Gastrocnemius medialis (tissue), 4 donors: ENCODE results near the gene GALNT14.

Experiments
- CTCF ChIP-seq, 5 experiments: fragments of 450-650 bp in 3 of 5; fragments of 200-600 bp in 2 of 5; sonication (generic) in 2 of 5; IDR thresholded peaks in 4 of 5; conservative IDR thresholded peaks in 1 of 5; 1 replicate in 4 of 5; 2 replicates in 1 of 5; pipeline ENCODE4 v1.5.1; 2016 to 2019; ENCODE audit warnings: antibody characterized with exemption in 5 of 5, mild to moderate bottlenecking in 3 of 5, moderate library complexity in 3 of 5
- POLR2A ChIP-seq, 2 donors: fragments of 450-650 bp; IDR thresholded peaks; one replicate each; pipeline ENCODE4 v1.6.1; 2017; ENCODE audit warnings: antibody characterized with exemption in 2 of 2, mild to moderate bottlenecking in 2 of 2, moderate library complexity in 2 of 2

GRCh38 chr2:31086590-31086989, 51.6 kb downstream of the GALNT14 start:
- TF ChIP-seq CTCF (IDR thresholded peaks at IDR 0.05 in 4 of 5, conservative IDR thresholded peaks at IDR 0.05 in 1 of 5) (no peak), POLR2A (IDR thresholded peaks at IDR 0.05) (no peak)
